Caco-2 (cell line): ENCODE results near the gene FREM3. TPM values are rescaled to one million over a fixed set of nuclear protein-coding genes. Genes with fewer than 3 reads are reported as not detected.

ENCODE experiments used
- BruUV-seq: library from RNA; stranded (reverse); fragments of 400-500 nt; replicated peaks from 2 replicates; lab custom pipeline; 2021; lab: Mats Ljungman, UMichigan
- CTCF ChIA-PET: fragments of 300-600 bp; sonication (Branson Sonifier 250); formaldehyde crosslinking; loops from one replicate; lab custom pipeline; 2022; ENCODE audit warnings: antibody characterized with exemption; lab: Charles Lee
- POLR2A ChIA-PET: fragments of 300-600 bp; sonication (Branson Sonifier 250); formaldehyde crosslinking; loops from one replicate; lab custom pipeline; 2022; ENCODE audit warnings: antibody characterized with exemption; lab: Charles Lee
- DNase-seq, 2 experiments: peaks; one replicate each; pipeline versions ENCODE4 v3.0.0 to v3.0.0-alpha.2; 2020 to 2022
- H3K27me3 ChIP-seq: replicated peaks from 2 replicates; pipeline ENCODE4 v1.6.0; 2011; ENCODE audit warnings: low read length; ENCODE audit not compliant: control insufficient read depth, insufficient read depth
- H3K36me3 ChIP-seq: 2 replicates; pipeline ENCODE4 v1.5.1; 2011; ENCODE audit warnings: low read length; ENCODE audit not compliant: control insufficient read depth, insufficient read depth
- H3K4me1 ChIP-seq: fragments of 250-450 bp; sonication (Bioruptor Pico); 2 replicates; pipeline ENCODE4 v1.5.1; 2020; ENCODE audit warnings: mild to moderate bottlenecking
- H3K4me3 ChIP-seq: 2 replicates; pipeline ENCODE4 v1.5.1; 2011; ENCODE audit warnings: low read depth, mild to moderate bottlenecking, control low read depth, low read length
- H3K9me3 ChIP-seq: fragments of 250-450 bp; sonication (Bioruptor Pico); 2 replicates; pipeline ENCODE4 v1.5.1; 2020; ENCODE audit warnings: mild to moderate bottlenecking, moderate library complexity
- H3K27ac Mint-ChIP-seq: one replicate; pipeline ENCODE4 v1.8.0; 2022; ENCODE audit warnings: mixed read lengths; ENCODE audit not compliant: unreplicated experiment
- H3K27me3 Mint-ChIP-seq: one replicate; pipeline ENCODE4 v1.8.0; 2022; ENCODE audit warnings: mixed read lengths; ENCODE audit not compliant: insufficient read depth, unreplicated experiment
- H3K36me3 Mint-ChIP-seq: one replicate; pipeline ENCODE4 v1.8.0; 2022; ENCODE audit warnings: mild to moderate bottlenecking, mixed read lengths; ENCODE audit not compliant: insufficient read depth, unreplicated experiment
- H3K4me1 Mint-ChIP-seq: one replicate; pipeline ENCODE4 v1.8.0; 2022; ENCODE audit warnings: low read depth, mixed read lengths; ENCODE audit not compliant: unreplicated experiment
- H3K4me3 Mint-ChIP-seq: one replicate; pipeline ENCODE4 v1.8.0; 2022; ENCODE audit warnings: mild to moderate bottlenecking, moderate library complexity, mixed read lengths; ENCODE audit not compliant: unreplicated experiment
- H3K9me3 Mint-ChIP-seq: one replicate; pipeline ENCODE4 v1.8.0; 2022; ENCODE audit warnings: mixed read lengths; ENCODE audit not compliant: unreplicated experiment
- CTCF ChIP-seq, 2 experiments: fragments of 200-600 bp in 1 of 2; IDR thresholded peaks; 1 replicate in 1 of 2; 2 replicates in 1 of 2; pipeline versions ENCODE4 v1.5.1 to v1.8.0; 2011 to 2022; ENCODE audit warnings: antibody characterized with exemption in 1 of 2, control low read depth in 1 of 2, inconsistent platforms in 1 of 2, low read depth in 1 of 2, low read length in 1 of 2, mild to moderate bottlenecking in 1 of 2, moderate library complexity in 1 of 2; ENCODE audit not compliant: insufficient read depth in 1 of 2, severe bottlenecking in 1 of 2, unreplicated experiment in 1 of 2
- intact Hi-C: fragments of 100-400 bp; cut with micrococcal nuclease; formaldehyde crosslinking; loops from one replicate; pipeline ENCODE4 v1.10.0; 2022; ENCODE audit not compliant: unreplicated experiment
- total RNA-seq: library from RNA; stranded (reverse); gene quantifications from 2 replicates; pipeline ENCODE4 v1.2.3, GENCODE V29; 2022

Gene FREM3
- total RNA-seq, 1 experiment from 2014 or later: not detected

DNA sequence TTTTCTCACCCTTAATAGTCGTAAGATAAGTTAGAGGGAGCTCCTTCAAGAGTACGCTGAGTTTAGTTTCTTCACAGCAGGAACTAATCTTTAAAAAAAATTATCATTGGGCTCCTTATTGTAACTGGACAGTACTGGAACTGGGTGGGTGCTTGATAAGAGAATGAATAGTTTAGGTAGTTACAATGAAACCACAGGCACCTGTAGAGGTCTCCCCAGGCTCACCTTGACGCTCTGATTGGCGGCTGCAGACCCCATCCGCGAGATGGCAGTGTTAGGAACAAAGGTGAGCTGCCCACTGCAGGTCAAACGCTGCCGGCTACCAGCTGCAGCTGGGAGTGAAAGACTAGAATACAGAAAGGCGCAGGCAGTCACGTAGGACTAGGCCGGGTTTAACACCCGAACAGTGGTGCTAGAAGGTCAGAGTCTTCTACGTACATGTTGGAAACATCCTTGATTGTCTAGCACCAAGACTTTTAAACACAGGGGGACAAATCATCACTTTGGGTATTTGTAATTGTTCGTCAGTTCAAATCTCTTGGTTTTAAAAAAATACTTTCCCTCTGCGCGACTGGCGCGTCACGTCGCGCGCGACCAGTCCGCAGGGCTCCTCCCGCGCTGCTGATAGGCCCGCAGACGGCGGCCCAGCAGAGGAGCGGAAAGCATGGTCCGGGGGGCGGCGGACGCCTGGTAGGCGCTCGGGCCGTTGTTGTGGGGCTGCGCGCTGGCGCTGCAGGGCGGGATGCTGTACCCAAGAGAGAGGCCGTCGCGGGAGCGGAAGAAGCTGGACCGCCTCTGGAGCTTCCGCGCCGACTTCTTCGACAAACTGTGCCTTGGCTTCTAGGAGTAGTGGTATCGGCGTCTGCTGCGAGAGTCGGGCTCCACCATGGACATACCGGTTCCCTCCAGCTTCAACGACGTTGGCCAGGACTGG lies 141.4 kb downstream of the FREM3 start:
- no peaks in the 10 kb centered on the region for H3K4me1 Mint-ChIP-seq
- no TSS peak for BruUV-seq
- H3K4me3 Mint-ChIP-seq: peak overlapping the region; percentile 81
- CTCF ChIA-PET: interaction anchor here (0.5 to 1.9 kb wide), 15 partner anchors 9 to 457 kb away, joined by 3 to 19 read pairs (median 3); no protein-coding TSS in a partner anchor
- H3K27me3 ChIP-seq: no peaks in the 10 kb centered on the region
- peak; percentile 60 to 94 for TF ChIP-seq CTCF (IDR thresholded peaks at IDR 0.05; ENCODE audit: insufficient read depth in 1 of 2, low read depth in 1 of 2, low read length in 1 of 2, severe bottlenecking in 1 of 2, unreplicated experiment in 1 of 2)
- peak overlapping the region; percentile 90 for H3K27ac Mint-ChIP-seq
- peak overlapping the region; percentile 39 for H3K4me3 ChIP-seq
- POLR2A ChIA-PET: no interaction called here
- no peaks in the 10 kb centered on the region for H3K36me3 ChIP-seq
- intact Hi-C loops: loop anchor here (1.0 to 5.0 kb wide), 6 partner anchors 22 to 584 kb away; partner anchors contain the start of genes FREM3 and SMARCA5
- H3K9me3 Mint-ChIP-seq: no peaks in the 10 kb centered on the region
- H3K4me1 ChIP-seq: no peaks in the 10 kb centered on the region
- peaks cover 14% of the 10 kb centered on the region for H3K36me3 Mint-ChIP-seq
- no peaks in the 10 kb centered on the region for H3K27me3 Mint-ChIP-seq
- no peaks in the 10 kb centered on the region for H3K9me3 ChIP-seq
- peak; percentile 91 to 92 for DNase-seq

GRCh38 chr4:143558286-143558685 lies 142.2 kb downstream of the FREM3 start:
- no peak overlapping the region for H3K4me3 Mint-ChIP-seq
- H3K9me3 ChIP-seq: no peaks in the 10 kb centered on the region
- no peaks in the 10 kb centered on the region for H3K27me3 Mint-ChIP-seq
- no TSS peak for BruUV-seq
- no peaks in the 10 kb centered on the region for H3K9me3 Mint-ChIP-seq
- no peak overlapping the region for H3K4me3 ChIP-seq
- H3K36me3 ChIP-seq: no peaks in the 10 kb centered on the region
- DNase-seq: no peak
- no peak overlapping the region for H3K27ac Mint-ChIP-seq
- intact Hi-C loops: loop anchor here (2.0 to 5.0 kb wide), 2 partner anchors 144 to 585 kb away; partner anchors contain the start of gene FREM3
- ChIA-PET POLR2A (no interaction called here), CTCF (interaction anchor here (0.5 to 1.9 kb wide), 5 partner anchors 23 to 1765 kb away, joined by 3 to 19 read pairs (median 4); no protein-coding TSS in a partner anchor)
- TF ChIP-seq CTCF (IDR thresholded peaks at IDR 0.05; ENCODE audit: insufficient read depth in 1 of 2, low read depth in 1 of 2, low read length in 1 of 2, severe bottlenecking in 1 of 2, unreplicated experiment in 1 of 2): no peak
- no peaks in the 10 kb centered on the region for H3K27me3 ChIP-seq
- H3K36me3 Mint-ChIP-seq: peaks cover 14% of the 10 kb centered on the region
- no peaks in the 10 kb centered on the region for H3K4me1 Mint-ChIP-seq
- no peaks in the 10 kb centered on the region for H3K4me1 ChIP-seq

GRCh38 chr4:143555676-143556075 lies 144.8 kb downstream of the FREM3 start:
- Histone ChIP-seq H3K4me3 (no peak overlapping the region), H3K9me3 (no peaks in the 10 kb centered on the region), H3K27me3 (no peaks in the 10 kb centered on the region), H3K36me3 (no peaks in the 10 kb centered on the region), H3K4me1 (no peaks in the 10 kb centered on the region)
- H3K36me3 Mint-ChIP-seq: peaks cover 31% of the 10 kb centered on the region
- H3K27ac Mint-ChIP-seq: no peak overlapping the region
- peaks cover 1% of the 10 kb centered on the region for H3K4me1 Mint-ChIP-seq
- intact Hi-C loops: loop anchor here (5.0 kb wide), 1 partner anchor 147 kb away; the partner anchor contains the start of gene FREM3
- no peak overlapping the region for H3K4me3 Mint-ChIP-seq
- TF ChIP-seq CTCF (IDR thresholded peaks at IDR 0.05; ENCODE audit: insufficient read depth in 1 of 2, low read depth in 1 of 2, low read length in 1 of 2, severe bottlenecking in 1 of 2, unreplicated experiment in 1 of 2): no peak
- POLR2A ChIA-PET: no interaction called here
- H3K9me3 Mint-ChIP-seq: no peaks in the 10 kb centered on the region
- CTCF ChIA-PET: no interaction called here
- no peaks in the 10 kb centered on the region for H3K27me3 Mint-ChIP-seq
- DNase-seq: peak in 1 of 2 experiments; percentile 17
- BruUV-seq: no TSS peak
